Measurements from ENCODE around the gene YPEL3. TPM values are rescaled to one million over a fixed set of nuclear protein-coding genes. Genes with fewer than 3 reads are reported as not detected.

The YPEL3 gene, protein sequence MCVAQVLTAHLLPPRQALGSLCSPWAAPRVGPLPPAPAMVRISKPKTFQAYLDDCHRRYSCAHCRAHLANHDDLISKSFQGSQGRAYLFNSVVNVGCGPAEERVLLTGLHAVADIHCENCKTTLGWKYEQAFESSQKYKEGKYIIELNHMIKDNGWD
- total RNA-seq = 21.2 TPM

DNA sequence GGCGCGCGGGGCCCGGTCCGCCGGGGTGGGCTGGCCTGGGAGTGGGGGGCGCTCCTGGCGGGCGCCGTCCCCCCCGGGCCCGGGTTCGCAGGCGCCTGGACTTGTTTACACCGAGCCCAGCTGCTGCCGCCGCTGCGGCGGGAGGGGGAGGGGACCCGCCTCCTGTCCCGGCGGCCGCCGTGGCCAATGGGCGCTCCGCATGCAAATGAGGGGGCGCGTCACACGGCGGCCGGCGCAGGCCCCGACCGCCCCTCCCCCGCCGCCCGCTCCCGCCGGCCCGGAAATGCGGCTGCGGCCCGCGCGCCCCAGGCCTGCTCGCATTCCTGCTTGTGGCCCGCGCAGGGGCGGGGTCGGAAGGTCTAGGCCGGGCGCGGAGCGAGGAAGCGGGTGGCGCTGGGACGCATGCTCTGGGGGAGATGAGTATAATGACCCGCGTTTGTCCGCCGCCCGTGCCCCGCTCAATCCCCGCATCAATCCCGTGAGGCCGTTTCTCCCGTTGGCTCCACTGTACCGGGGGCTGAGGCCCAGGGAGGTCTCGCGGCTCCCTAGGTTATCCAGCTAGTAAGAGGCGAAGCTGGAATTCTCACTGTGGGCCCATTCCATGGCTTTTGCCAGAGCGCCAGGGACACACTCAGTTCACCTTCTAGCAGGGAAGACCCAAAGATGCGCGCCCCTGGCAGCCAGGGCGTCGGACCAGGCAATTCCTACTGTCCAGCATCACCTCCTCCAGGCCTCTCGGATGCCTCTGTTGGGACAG lies at the start of gene YPEL3:
YPEL3 (minus strand) TSS at position 109 of the 757 bp plus-strand sequence. CDS start 731 bp downstream, outside the sequence.

GRCh38 chr16:30113031-30113710 lies 17.2 kb upstream of the YPEL3 start, which contains the start of gene GDPD3:
Gene GDPD3, minus strand, starts transcription at chr16:30113537. Its CDS starts 59 bp downstream, at chr16:30113478.

DNA sequence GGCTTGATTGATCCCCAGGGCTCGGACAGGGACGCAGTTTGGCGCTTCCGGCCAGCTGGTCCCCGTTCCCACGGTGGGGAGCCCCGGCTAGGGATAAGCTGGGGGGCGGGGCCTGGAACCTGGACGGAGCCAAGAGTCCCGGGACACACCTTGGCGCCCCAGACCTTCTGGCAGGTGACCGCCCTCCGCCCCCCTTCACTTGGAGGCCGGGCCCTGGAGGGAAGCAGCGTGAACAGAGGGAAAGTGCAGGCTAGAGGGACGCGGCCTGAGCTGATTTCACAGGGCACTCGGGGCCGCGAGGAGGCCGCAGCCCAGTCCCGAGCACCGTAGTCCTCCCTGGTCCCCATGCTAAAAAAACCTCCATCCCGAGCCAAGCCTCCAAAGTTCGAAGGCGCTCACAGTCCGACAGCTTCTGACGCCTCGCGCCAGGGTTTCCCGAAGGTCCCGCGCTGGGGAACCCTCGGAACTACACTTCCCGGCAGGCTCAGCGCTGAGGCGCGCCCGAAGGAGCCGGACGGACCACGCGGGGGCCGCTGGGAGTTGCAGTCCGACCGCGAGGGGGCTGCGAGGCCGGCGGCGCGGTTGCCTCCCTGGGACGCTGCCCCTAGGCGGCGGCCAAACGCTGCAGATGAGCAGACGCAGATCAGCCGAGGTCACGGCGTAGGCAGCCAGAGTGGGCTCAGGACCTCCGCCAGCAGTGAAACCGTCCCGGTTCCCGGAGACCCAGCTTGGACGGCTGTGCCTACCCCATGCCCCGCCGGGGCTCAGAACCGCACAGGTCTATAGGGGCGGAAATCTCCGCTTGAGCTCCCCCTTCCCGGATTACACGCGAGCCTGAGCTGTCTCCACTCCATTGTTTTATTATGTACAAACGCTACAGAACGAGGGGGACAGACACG lies 4.3 kb downstream of the YPEL3 start, which contains the start of gene TBX6:
TBX6 (minus strand) TSS at position 451 of the 899 bp plus-strand sequence. CDS start 731 bp downstream, outside the sequence.

DNA sequence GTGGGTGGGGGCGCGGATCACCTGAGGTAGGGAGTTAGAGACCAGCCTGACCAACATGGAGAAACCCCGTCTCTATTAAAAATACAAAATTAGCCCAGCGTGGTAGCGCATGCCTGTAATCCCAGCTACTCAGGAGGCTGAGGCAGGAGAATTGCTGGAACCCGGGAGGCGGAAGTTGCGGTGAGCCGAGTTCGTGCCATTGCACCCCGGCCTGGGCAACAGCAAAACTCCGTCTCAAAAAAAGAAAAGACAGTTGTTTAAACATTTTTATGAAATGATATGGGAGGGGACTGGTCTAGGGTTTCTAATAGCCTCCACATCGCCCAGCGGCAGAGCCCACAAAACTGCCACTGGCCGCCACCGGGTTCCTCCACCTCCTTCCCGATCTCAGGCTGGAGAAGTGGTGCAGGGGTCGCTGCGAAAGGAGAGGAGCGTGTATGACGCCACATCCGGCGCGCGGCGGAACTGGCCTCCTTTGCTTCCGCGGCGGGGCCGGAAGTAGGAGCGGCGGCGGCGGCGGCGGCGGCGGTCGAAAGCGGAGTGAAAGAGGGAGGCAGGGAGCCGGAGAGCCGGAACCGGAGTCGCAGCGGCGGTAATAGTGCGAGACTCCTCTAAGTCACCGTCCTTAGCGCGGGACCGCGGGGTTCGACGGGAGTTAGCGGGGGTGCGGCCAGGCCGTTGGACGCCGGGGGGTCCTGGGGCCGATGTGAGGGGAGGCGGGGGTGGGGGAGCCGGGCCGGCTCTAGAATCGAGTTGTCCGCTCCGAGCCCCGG lies 20.3 kb downstream of the YPEL3 start, which contains the start of gene PPP4C:
PPP4C (plus strand) TSS at position 492 of the 773 bp plus-strand sequence. CDS start 384 bp downstream, outside the sequence.

GRCh38 chr16:30065102-30065942 lies 30.7 kb downstream of the YPEL3 start, which contains the start of gene ALDOA:
Gene ALDOA, plus strand, starts transcription at chr16:30065760. Its CDS starts 1,138 bp downstream, at chr16:30066898.

Other genes starting within 250 kb of the YPEL3 start
- 61.1 TPM for gene CDIPT, start 233.0 kb downstream of the YPEL3 start, total RNA-seq
- gene SEZ6L2, start 196.7 kb downstream of the YPEL3 start, total RNA-seq = 88.1 TPM
- gene ASPHD1, start 195.7 kb downstream of the YPEL3 start, total RNA-seq = 14.8 TPM
- 21.5 TPM for gene KCTD13, start 170.0 kb downstream of the YPEL3 start, total RNA-seq
- 35.1 TPM for gene TMEM219, start 134.1 kb downstream of the YPEL3 start, total RNA-seq
- gene TAOK2, start 122.3 kb downstream of the YPEL3 start, total RNA-seq = 71.3 TPM
- 12.0 TPM for gene HIRIP3, start 100.6 kb downstream of the YPEL3 start, total RNA-seq
- gene INO80E, start 100.0 kb downstream of the YPEL3 start, total RNA-seq = 27.7 TPM
- 12.5 TPM for gene DOC2A, start 85.2 kb downstream of the YPEL3 start, total RNA-seq
- gene C16orf92, start 73.0 kb downstream of the YPEL3 start, total RNA-seq = not detected
- gene TLCD3B, start 64.9 kb downstream of the YPEL3 start, total RNA-seq = 24.7 TPM
- gene ALDOA, start 30.5 kb downstream of the YPEL3 start, total RNA-seq = 186 TPM
- gene PPP4C, start 20.2 kb downstream of the YPEL3 start, total RNA-seq = 84.9 TPM
- gene TBX6, start 4.3 kb downstream of the YPEL3 start, total RNA-seq = 0.23 TPM
- gene GDPD3, start 17.3 kb upstream of the YPEL3 start, total RNA-seq = 0.46 TPM
- 28.6 TPM for gene MAPK3, start 27.0 kb upstream of the YPEL3 start, total RNA-seq
- 20.1 TPM for gene CORO1A, start 87.4 kb upstream of the YPEL3 start, total RNA-seq
- gene BOLA2B, start 97.5 kb upstream of the YPEL3 start, total RNA-seq = 5.3 TPM
- 10.8 TPM for gene SLX1A, start 97.7 kb upstream of the YPEL3 start, total RNA-seq
- gene SULT1A3, start 103.0 kb upstream of the YPEL3 start, total RNA-seq = 1.6 TPM
- 2.5 TPM for gene NPIPB13, start 152.3 kb upstream of the YPEL3 start, total RNA-seq